GM18861 (cell line): ENCODE results near the gene WNT5B.

ENCODE experiments used
- ATAC-seq: cut with Tn5 transposase; IDR thresholded peaks from one replicate; pipeline ENCODE4 v1.9.1; 2021; ENCODE audit not compliant: unreplicated experiment

The WNT5B gene

DNA sequence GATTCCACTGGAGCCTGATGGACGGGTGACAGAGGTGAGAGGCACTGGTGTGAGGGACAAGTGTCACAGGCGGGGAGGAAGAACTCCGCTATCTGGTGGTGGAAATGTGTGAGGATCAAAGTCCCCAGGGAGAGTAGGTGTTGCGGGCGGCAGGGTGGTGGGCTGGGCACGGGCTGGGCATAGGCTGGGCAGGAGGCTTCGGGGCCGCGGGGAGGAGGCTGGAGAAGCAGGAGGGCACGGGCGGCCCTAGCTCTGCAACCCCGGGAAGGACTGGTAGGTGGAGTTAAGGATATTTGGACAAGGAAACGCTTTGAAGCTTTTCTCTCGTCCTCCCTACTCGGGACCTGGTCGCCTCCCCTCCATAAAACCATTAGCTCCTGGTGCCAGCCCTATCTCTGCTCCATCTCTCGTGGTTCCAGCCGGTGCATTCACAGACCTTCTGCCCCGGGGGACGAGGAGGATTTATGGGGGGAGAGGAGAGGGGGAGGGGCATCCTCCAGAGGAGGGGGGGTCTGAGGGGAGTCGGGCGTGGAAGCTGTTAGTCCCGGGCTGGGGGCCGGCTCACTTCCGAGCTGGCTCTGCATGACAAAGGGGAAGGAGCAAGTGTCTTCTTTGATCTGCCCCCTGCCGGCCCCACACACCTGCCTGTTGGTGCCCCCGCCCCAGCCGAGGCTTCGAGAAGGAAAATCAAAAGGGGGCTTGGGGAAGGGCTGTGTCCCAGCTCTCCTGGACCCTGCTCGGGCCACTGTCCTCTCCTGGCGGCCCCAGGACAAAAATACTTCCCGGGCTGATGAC is 504 bp downstream of the WNT5B start:
- no peak for ATAC-seq

DNA sequence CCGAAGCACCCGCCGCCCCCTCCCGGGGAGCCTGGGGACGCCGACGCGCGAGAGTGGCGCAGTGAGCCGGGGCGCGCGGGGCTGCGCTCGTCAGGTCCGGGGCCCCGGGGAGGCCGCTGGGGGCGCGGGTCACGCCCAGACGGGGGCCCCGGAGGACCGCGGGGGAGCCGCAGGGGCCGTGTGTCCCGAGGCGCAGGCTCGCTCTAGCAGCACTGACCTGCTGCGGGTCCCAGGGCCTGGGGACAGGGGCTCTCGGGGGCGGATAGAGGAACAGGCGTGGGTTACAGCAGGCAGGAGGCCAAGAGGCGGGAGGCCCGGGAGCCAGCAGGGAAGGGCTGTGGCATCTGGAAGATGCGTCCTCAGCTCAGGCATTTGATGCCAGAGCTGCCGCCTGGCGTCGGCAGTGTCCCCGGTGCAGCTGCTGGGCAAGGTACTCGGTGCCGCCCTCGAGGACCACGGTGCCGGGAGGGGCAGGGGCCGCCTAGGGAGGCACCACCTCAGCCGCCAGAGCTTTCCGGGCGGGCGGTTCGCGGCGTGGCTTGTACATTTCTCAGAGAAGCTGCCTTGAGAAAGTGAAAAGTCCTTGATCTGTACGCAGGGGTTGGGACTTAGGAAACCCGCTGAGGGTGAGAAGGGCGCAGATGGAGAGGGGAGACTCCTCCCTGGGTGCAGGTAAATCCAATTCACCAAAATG is 1.2 kb downstream of the WNT5B start:
- ATAC-seq, result no peak

DNA sequence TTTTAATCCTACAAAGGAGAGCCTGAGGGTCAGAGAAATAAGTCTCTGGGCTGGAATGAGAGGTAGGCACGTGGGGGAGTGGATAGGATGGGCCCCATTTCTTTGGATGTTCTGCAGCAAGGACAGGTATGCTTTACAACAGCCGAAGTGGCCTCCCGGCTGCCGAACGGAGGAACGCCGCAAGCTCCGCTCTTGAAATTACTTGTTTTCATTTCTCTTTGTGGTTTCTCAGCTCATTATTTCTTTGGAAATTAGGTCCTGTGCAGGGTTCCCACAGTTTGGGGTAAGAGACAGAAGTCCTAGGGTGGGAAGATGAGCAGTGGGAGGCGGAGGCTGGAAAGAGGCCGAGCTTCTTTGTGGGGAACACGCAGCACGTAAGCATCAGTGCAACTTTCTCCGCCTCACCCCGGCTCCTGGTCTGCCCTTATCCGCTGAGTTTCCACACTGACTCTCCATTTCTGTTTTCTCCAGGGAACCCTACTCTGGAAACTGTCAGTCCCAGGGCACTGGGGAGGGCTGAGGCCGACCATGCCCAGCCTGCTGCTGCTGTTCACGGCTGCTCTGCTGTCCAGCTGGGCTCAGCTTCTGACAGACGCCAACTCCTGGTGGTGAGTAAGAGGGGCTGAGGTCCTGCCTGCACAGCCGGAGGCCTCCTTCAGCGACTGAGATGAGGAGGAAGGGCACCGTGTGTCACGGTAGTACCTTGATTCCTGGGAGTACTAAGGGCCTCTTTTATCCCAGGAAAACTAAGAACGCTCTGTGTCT is 2.0 kb downstream of the WNT5B start:
- no peak for ATAC-seq

DNA sequence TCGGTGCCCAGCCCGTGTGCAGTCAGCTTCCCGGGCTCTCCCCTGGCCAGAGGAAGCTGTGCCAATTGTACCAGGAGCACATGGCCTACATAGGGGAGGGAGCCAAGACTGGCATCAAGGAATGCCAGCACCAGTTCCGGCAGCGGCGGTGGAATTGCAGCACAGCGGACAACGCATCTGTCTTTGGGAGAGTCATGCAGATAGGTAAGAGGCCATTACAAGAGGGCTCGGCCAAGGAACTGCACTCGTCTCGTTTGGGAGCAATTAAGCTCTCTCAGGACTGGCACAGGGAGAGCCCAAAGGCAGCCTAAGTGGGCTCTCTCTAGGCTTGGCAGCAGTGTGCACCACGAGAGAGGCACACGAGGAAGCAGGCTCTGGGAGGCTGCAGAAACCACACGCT is 3.7 kb downstream of the WNT5B start:
- no peak for ATAC-seq

DNA sequence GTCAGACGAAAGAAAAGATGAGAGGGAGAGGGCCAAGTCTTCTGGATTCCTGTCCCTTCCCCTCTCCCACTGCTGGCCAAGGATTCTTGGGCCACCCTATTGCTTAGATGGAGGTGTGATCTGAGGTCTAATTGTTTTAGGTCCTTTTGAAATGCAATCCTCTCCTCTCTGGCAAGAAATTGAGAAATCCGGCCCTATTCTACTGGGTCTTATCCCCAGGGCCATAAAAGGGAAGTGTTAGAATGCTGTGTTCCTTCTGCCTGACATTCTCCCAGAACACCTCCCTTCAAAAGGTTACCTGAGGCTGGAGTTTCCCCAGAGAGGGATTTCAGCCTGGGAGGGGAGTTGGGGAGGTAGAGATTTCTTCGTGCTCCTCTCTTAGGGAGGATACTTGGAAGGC is 4.4 kb downstream of the WNT5B start:
- ATAC-seq, result no peak

DNA sequence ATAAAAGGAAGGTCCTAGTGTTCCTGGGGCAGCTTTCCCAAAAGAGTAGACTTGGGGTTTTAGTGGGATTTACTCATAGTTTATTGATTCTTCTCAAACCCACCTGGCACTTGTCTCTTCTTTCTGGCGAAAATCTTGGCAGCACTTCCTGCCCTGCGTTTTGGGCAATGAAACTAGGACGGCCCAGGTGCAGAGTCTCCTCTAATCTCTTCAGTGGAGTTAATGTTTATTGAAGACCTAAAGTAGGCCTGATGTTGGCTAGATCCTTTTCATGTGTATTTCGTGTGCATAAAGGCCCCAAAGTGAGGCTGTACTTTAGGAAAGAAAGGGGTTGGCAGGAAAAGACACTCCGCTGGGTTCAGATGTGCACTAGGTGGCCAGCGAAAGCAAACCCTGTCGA is 5.1 kb downstream of the WNT5B start:
- no peak for ATAC-seq

DNA sequence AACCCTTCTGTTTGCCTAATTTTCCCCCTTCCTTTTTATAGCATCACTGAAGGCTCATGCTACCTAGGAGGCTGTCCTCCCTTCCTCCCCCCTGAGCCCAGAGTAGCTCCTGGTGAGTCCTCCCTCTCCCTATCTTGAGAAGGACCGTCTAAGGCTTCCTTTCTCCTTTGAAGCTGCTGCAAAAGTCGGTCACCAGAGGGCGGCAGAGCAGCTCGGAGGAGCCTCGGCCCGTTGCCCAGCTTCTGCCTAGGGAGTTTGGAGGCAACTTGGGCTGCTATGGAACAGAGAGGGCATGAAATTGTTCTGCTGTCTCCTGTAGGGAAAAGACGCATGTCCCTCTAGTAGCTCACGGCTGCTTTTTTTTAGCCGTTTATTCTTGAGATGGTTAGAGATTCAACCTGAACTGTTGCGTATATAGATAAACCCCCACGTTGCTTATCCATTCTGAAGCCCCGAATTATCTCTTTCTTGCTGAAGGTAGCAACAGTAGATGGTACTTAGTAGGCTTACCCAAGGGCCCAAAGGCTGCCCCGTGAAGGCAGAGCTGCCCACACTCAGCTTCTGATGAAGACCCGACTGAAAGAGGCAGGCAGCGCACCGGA is 5.7 kb downstream of the WNT5B start:
- ATAC-seq, result no peak

DNA sequence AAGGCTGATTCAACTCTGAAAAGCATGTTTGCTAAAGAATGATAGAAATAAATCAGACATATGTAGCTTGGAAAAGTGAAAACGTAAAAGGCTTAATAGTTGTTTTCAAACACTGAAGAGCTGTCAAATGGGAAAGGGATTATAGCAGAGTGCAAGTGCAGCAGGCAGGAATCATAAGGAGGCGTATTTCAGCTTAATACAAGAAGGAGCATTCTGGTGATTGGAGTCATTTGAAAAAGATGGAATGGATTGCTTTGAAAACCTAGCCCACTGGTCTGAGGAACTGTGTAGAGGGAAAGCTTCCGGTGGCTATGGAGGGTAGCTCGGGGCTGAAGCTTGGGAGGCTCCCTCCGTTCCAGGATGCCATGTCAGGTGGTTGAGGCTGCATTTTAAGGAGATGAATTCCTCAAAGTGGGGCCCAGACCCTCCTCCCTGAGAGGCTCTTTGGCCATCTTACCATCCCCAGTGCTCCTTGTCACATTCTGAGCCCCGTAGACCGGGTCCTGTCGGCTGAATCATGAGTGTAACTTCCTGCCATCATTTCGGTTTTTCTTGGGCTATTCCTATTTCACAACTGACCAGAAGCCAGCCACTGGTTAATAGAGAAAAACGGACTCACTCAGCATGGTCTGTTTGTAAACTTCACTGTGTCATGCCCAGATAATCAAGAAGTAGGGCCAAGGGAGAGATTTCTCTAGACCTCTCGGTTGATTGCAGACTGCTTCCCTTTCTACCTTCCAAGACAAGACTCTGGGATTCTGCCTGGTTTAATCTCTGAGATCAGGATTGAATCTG is 6.5 kb downstream of the WNT5B start:
- ATAC-seq, result no peak

DNA sequence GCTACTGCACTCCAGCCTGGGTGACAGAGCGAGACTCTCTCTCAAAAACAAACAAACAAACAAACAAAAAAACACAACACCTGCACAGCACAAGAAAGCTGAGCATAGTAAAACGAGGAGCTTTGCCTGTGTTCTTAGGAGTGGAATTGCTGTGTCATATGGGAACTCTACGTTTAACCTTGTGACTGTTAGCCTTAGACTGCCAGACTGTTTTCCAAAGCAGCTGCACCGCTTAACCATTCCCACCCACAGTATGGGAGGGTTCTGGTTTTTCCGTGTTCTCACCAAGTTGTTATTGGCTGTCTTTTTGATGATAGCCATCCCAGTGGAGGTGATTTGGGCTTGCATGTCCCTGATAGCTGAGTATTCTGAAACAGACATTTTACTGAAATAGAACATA is 9.2 kb downstream of the WNT5B start:
- ATAC-seq, result no peak

DNA sequence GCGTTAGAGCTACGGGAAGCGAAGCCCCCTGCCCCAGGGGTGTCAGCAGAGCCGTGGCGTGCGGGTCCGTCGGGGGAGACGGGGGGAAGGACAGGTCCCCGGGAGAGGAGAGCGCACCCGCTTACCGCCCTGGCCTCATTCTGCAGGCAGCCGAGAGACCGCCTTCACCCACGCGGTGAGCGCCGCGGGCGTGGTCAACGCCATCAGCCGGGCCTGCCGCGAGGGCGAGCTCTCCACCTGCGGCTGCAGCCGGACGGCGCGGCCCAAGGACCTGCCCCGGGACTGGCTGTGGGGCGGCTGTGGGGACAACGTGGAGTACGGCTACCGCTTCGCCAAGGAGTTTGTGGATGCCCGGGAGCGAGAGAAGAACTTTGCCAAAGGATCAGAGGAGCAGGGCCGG is 10.5 kb downstream of the WNT5B start:
- no peak for ATAC-seq

DNA sequence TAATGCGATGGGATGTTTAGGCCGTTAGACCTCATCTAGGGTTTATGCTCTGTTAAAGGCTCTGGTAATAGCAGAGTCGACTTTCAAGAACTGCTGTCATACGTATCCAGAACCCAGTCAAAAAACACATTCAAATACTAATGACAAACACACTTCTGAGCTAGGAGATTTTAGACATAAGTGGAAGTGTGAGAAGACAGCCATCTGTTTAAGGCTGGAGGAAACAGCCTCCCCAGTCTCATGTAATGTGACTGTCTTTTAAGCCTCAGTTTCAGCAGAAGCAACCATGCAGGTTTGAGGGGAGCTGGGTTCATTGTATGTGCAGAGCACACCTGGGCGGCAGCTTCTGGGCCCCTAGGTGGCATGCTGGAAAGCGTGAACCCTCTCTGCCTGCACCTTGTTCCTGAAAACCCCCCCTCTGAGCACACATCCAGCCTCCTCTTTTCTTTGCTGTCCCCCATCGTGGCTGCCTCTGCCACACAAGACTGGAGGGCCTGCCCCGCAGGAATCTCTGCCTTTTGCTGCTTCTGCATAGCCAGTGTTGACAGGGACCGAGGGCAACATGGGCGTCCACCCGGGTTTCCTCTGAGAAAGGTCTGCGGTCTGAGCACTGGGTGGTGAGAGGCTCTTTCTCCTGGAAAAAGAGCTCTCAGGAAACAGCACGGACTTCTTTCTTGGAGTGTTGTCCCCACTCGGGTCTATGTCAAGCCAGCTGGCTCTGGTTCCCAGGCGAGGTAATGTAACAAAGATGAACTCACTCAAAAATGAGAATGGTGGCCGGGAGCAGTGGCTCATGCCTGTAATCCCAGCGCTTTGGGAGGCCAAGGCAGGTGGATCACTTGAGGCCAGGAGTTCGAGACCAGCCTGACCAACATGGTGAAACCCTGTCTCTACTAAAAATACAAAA is 11.6 kb downstream of the WNT5B start:
- no peak for ATAC-seq

DNA sequence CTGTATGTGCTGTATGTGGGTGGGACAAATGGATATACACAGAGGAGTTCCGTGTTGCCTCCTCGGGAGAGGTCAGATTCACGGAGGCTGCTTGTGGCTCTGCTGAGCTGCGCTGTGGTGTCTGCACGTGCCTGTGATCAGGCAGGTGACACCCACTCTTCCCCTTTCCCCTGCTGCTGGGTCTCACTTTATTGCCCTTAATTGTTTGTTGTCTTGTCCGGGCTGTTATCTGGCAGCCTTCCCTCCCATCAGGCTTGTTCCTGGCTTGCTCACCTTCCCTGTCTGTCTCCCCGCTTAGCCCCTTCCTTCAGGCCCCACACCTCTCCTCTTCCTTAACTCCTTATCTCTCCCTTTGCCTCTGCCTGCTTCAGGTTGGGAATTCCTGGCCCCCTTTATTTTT is 13.5 kb downstream of the WNT5B start:
- no peak for ATAC-seq

DNA sequence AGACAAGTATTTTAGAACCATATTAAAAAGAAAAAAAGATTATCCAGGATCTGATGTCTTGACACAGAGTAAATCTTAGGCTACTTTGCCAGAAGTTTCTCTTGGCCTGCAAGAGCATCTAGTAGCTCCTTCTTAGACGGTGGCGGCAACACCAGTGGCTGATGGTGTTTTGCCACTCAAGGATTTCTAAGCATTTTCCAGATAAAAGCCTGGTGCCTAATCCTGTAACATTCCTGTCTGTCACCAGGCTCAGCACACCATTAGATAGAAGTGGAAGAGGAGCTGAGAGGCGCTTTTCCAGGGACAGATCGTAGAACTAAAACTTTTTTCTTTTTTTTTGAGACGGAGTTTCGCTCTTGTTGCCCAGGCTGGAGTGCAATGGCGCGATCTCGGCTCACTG is 14.0 kb downstream of the WNT5B start:
- no peak for ATAC-seq

DNA sequence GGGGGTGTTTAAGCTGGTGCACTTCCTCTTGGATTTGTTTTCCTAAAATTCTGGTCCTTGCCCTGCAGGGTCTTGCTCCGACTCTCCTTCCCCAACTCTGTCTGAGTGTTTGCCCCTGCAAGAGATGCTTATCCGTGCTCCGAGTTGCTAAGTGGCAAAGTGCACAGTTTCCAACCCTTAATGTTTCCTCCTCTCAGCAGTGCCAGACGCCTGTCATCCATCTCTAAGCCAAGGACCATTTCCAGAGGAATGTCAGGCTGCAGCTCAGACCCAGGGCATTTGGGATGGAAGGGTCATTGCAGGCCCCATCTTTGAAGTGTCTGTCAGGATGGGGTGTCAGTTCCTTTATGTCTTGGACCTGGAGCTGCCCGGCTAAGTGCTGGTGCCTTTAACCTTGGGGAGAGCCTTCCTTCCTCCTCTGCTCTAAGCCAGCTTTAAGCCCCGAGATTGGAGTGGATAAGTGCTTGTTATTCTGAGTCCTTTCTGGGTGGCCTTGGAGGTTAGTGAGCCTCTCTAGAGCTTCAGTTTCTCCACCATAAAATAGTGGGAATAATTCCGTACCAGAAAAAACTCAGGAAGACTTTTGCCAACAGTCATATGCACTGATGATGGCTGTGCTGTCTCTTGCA is 15.0 kb downstream of the WNT5B start:
- no peak for ATAC-seq

DNA sequence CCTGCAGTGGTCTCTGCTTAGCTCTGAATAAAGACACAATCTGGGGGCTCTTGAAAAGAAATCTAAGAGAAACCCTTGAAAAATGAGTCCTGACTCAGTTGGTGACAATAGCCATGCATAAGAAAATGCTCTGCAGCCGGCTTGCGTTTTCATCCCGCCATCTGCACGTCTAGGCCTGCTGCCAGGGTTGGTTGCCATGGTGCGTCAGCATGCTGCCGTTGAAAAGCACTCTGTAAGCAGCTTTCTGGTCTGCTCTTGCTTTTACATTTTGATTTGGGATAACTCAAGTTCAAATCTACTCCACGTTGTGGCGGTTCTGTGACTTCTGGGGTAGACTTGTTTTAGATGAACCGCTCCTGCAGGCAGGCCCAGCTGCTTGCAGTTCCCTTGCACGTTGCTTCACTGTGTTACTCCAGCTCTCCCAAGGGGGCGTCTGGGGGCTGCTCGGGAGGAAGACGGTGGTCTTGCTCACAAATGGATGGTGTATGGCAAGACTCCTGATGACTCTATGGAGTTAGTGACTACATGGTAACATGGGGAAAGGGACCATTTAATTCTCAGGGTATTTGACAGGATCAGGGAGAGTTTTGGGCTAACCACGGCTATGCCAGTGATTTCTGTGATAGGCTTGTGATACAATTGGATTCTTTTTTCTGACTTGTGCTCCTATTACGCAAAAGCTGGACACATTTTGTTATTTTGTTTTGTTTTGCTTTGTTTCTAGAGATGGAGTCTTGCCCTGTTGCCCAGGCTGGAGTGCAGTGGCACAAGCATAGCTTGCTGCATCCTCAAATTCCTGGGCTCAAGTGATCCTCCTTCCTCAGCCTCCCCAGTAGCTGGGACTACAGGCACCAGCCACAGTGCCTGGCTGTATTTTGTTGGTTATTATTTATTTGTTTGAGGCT is 15.8 kb downstream of the WNT5B start:
- no peak for ATAC-seq

DNA sequence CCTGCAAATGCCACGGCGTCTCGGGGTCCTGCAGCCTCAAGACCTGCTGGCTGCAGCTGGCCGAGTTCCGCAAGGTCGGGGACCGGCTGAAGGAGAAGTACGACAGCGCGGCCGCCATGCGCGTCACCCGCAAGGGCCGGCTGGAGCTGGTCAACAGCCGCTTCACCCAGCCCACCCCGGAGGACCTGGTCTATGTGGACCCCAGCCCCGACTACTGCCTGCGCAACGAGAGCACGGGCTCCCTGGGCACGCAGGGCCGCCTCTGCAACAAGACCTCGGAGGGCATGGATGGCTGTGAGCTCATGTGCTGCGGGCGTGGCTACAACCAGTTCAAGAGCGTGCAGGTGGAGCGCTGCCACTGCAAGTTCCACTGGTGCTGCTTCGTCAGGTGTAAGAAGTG is 16.8 kb downstream of the WNT5B start:
- ATAC-seq, result no peak

DNA sequence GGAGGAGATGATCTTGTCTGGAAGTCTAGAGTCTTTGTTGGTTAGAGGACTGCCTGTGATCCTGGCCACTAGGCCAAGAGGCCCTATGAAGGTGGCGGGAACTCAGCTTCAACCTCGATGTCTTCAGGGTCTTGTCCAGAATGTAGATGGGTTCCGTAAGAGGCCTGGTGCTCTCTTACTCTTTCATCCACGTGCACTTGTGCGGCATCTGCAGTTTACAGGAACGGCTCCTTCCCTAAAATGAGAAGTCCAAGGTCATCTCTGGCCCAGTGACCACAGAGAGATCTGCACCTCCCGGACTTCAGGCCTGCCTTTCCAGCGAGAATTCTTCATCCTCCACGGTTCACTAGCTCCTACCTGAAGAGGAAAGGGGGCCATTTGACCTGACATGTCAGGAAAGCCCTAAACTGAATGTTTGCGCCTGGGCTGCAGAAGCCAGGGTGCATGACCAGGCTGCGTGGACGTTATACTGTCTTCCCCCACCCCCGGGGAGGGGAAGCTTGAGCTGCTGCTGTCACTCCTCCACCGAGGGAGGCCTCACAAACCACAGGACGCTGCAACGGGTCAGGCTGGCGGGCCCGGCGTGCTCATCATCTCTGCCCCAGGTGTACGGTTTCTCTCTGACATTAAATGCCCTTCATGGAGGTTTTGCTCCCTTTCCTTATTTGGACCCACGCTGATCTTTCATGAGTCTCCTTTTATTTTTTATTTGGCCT is 17.7 kb downstream of the WNT5B start:
- ATAC-seq, result no peak

DNA sequence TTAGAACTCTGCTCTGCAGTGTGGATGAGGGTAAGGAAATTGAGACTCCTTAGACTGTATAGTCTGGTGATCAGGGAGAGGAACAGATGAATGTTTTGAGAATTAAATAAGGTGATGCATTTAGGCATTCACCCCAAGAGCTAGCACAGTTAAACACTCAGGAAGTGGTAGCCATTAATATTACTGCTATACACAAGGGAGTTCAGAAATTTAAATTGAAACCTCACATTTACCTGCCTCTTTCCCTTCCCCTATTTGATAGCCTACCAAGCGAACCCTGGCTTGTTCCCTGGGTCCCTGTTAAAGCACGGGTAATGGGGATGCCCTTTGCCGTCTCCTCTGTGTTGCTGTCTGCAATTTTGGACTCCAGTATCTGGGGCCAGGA is 18.2 kb downstream of the WNT5B start:
- ATAC-seq, result no peak
